T-helper 22 cell (primary cell): ENCODE results near the gene TSHZ2.

Source experiments
- DNase-seq: peaks from one replicate; pipeline ENCODE4 v3.0.0-alpha.2; 2020; ENCODE audit warnings: low read depth

Gene TSHZ2

GRCh38 chr20:53133628-53134027 is 161.5 kb downstream of the TSHZ2 start:
- no peak for DNase-seq

- DNase-seq, result no peak
These were observed 164.3 kb downstream of the TSHZ2 start for GRCh38 chr20:53136473-53136872.

GRCh38 chr20:53138454-53139262 is 166.5 kb downstream of the TSHZ2 start:
- no peak for DNase-seq

GRCh38 chr20:53141201-53142050 is 169.3 kb downstream of the TSHZ2 start:
- DNase-seq, result no peak

- no peak for DNase-seq
These were observed 170.3 kb downstream of the TSHZ2 start for GRCh38 chr20:53142225-53143127.

- DNase-seq, result no peak
These were observed 174.2 kb downstream of the TSHZ2 start for GRCh38 chr20:53146201-53146891.

GRCh38 chr20:53148771-53149147 is 176.6 kb downstream of the TSHZ2 start:
- no peak for DNase-seq

- no peak for DNase-seq
These were observed 177.2 kb downstream of the TSHZ2 start for GRCh38 chr20:53149148-53149889.

- DNase-seq, result no peak
These were observed 177.7 kb downstream of the TSHZ2 start for GRCh38 chr20:53149890-53150205.

GRCh38 chr20:53150532-53150931 is 178.4 kb downstream of the TSHZ2 start:
- no peak for DNase-seq

GRCh38 chr20:53152228-53152627 is 180.1 kb downstream of the TSHZ2 start:
- no peak for DNase-seq

GRCh38 chr20:53154540-53154939 is 182.4 kb downstream of the TSHZ2 start:
- DNase-seq, result no peak

GRCh38 chr20:53157443-53158408 is 185.6 kb downstream of the TSHZ2 start:
- no peak for DNase-seq

- no peak for DNase-seq
These were observed 187.0 kb downstream of the TSHZ2 start for GRCh38 chr20:53159160-53159559.

- DNase-seq, result no peak
These were observed 188.9 kb downstream of the TSHZ2 start for GRCh38 chr20:53161073-53161472.

GRCh38 chr20:53161473-53161872 is 189.3 kb downstream of the TSHZ2 start:
- DNase-seq, result no peak

- DNase-seq, result no peak
These were observed 190.2 kb downstream of the TSHZ2 start for GRCh38 chr20:53162251-53162835.

GRCh38 chr20:53163486-53163885 is 191.3 kb downstream of the TSHZ2 start:
- DNase-seq, result no peak

GRCh38 chr20:53164072-53164471 is 191.9 kb downstream of the TSHZ2 start:
- no peak for DNase-seq
